ENCODE measurements around the gene FUT2.

The FUT2 gene

DNA sequence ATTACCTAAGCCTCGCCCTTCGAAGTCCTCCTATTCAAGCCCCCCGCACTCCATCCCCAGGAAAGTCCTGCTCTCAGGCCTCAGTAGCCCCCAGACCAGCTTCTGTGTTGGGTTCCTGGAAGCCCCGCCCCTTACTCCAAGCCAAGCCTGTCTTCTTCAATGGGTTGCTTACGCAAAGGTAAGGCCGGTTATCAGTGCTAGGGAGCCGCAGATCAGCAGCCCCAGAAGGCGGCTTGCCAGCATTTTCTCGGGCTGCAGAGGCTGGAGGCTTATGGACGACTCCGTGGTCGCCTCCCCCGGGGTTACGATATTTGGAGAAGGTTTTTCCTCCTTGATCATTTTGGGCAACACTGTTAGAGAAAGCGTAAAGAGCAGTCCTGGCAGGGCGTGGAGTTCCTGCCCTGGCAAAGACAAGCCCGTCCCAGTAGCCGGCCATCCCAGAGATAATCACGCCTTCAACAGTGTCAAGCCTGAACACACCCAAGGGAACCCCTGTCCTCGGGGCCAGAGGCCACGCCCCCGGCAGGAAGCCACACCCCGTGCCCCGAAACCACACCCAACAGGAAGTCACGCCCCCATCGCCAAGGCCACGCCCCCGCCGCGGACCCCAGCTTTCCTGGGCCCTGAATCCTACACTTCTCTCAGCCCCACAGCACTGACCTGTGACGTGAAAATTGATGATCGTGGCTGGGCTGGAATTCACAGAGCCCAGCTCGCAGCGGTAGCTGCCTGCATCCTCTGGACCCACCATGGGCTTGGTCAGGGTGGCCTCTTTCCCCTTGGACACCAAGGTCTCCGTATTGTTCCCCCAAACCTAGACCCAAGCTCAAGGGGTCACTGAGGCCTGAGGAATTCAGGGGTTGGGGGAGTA lies 45.6 kb downstream of the FUT2 start:
- peak overlapping the region in 18 of 21 experiments; percentile 34 to 86 (median 66) for H3K27ac ChIP-seq

DNA sequence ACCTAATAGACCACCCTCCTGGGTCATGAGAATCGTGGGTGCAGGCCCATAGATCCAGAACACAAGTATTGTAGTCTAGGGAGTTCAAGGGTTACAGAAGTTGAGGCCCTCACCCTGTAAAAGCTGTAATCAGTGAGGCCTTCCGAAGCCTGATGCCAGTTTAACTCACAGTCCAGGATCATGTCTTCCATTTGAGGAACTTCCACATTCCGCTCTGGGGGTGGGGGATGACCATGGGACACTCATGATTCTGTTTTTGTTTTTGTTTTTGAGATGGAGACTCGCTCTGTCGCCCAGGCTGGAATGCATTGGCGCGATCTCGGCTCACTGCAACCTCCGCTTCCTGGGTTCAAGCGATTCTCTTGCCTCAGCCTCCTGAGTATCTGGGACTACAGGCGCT lies 46.3 kb downstream of the FUT2 start:
- Histone ChIP-seq H3K4me3 (no peak overlapping the region), H3K27ac (peak overlapping the region in 8 of 21 experiments; percentile 18 to 86 (median 68))

More for the DNA sequence above, 45.6 kb downstream of the FUT2 start:
- H3K4me3 ChIP-seq, result peak overlapping the region in 1 of 7 experiments; percentile 11

DNA sequence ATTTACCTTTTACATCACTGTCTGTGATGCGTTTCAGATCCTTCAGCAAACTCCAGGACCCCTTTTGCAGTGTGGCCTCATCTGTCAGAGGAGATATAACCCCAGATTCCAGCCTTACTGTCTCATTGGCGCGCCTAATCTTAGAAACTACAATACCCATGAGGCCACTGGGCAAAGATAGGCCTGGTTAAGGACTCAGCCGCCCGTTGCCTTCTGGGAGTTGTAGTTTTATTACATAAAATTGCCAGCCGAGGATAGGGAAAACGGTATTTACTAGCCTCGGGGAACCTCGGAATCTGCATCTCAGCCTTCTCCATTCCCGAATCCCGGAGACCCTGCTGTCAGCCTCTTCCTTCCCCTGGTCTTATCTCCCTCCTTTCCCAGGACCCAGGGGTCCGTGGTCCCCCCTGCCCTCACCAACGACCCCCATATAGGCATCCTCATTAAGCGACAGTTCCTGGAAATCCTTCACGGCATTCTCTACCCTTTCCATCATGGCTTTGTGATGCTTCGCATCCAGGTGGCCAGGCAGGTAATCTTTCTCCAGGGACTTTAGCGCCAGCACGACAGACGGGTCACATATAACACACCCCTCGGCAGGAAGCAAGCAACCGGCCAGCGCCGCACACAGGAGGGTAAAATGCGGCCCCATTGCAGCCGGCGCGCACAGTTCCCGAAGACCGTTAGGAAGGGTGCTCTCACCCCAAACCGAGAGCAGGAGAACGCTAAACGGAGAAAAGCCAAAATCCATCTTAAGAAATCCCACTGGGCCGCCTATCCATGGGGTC lies 49.6 kb downstream of the FUT2 start:
- Histone ChIP-seq H3K4me3 (no peak overlapping the region), H3K27ac (no peak overlapping the region)

DNA sequence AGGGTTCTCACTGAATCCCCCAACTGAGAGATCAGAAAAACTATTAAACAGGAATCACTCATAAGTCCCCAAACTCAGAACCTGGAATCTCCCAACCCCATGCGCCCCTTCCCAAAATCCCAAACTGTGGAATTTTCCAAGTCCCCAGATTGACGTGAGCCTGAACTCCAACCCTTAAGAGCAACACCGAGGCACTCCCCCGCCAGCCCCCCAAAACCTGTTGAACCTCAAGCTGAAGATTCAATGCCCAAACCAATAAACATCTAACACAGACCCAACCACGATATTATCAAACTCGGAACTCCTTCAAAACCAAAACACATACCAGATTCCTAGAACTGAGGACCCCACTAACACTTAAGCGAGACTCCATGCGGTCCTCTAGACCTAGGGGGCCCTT lies 50.3 kb downstream of the FUT2 start:
- H3K27ac ChIP-seq, result peak overlapping the region in 5 of 21 experiments; percentile 17 to 81 (median 43)
- H3K4me3 ChIP-seq, result no peak overlapping the region

DNA sequence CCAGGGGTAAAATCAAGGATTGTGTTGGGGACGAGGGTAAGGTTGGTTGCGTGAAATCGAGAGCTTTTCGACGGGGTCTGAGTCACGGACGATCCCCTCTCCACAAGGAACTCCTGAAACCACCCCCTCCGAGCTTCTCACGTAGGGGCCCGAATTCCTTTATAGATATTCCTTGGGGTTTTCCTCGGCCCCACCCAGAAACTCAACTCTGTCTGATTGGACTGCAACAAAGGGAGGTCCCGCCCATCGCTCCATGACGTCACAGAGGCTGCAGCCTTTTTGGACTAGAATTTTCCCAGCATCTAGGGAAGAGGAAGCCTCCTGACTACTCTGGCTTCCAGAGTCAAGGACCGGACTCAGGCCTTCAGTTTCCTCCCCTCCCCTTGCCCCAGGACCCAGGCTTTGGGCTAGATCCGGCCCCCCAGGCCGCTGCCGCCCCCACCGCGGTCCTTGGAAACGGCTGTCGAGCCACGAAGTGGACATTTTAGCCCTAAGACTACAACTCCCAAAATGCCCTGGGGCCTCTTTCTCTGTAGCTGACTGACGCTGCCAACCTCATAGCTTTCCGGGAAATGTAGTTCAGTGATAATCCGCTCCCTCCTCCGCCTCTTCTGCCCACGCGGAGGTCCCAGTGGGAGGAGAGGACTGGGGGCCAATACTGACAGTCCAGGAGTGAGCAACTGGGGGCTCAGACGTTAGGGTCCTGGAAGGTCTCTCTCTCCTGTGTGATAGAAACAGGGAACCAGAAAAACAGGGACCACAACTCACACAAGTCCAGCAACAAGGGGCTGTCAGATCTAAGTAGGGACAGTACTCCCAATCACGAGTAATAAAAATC lies 51.2 kb downstream of the FUT2 start, which contains the start of gene IZUMO1:
Gene IZUMO1 (minus strand): TSS at position 172 of the 838 bp plus-strand sequence. CDS start 1,050 bp downstream, outside the sequence.
- peak within 1 kb of the TSS in 18 of 21 experiments; percentile 42 to 81 (median 74) for H3K27ac ChIP-seq
- peak within 1 kb of the TSS in 5 of 7 experiments; percentile 10 to 25 (median 17) for H3K4me3 ChIP-seq

DNA sequence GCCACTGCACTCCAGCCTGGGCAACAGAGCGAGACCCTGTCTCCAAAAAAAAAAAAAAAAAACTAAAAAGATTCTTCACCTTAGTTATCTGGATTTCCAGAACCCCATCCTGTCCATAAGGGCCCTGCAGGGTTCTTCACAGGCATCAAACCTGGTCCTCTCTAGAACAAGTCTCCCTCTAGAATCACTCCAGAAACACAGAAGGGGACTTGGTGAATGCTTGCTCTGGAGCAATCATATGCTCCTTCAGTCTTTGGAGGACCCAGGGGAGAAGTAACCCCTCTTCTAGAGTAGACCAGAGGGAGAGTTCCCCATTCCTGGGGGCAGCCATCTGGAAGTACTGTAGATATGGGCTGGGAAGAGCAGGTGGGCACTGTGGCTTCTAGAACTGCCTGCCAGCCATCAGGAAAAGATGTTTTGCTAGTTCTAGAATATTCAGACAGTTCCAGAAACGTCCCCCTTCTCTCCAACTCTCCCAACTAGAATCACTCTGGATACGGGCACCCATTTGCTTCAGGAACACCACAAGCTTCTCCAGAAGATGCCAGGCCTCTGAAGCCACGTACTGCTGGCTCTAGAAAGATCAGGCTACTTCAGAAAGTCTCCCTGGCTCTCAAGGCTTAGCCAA lies 53.9 kb downstream of the FUT2 start:
- no peak overlapping the region for H3K27ac ChIP-seq
- H3K4me3 ChIP-seq, result no peak overlapping the region

DNA sequence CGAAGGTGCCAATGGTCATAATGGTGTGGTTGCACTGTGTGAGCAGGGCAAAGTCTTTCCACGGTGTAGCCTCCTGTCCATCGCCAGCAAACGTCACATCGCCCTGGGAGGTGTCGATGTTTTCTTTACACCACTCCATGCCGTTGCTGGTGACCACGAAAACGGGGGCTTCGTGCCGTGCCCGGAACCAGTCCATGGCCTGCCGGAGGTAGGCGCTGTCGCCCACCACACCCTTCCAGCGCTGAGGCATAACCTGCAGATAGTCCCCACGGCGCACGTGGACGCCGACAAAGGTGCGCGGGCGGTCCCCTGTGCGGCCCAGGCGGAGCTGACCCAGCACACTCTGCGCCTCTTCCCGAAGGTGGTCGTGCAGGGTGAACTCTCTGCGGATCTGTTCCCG lies 54.6 kb downstream of the FUT2 start:
- Histone ChIP-seq H3K27ac (no peak overlapping the region), H3K4me3 (no peak overlapping the region)

DNA sequence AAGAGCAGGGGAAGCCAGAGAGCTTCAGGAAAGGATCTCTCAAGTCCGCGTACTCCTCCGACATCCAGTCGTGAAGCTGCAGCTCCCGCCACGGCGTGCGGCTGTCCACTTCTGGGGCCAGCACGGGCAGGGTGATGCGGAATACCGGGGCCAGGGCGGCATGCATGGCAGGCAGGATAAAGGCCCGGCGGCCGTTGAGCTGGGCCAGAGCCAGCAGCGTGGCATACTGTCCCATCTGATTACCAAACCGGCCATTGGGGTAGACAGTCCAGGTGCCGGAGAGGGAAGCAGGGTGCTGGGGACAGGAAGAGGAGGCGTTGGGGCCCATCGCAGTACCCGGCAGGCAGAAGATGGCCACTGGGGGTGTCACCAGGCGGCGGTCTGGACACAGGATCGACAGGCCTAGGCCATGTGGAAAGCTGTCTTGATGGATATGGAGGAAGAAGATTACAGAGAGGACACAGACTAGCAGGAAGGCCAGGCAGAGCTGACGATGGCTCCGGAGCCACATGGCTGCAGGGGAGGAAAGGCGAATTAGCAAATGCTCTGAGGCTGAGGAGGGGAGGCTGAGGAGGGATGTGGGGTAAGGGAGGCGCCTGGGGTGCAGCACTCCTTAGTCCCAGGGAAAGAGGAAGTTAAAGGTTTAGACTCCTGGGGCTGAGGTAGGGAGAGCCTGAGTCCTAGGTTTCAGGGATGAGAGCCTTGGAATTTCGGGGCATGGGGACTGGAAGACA lies 55.2 kb downstream of the FUT2 start:
- Histone ChIP-seq H3K4me3 (peak overlapping the region in 2 of 7 experiments; percentile 52 to 54), H3K27ac (no peak overlapping the region)

DNA sequence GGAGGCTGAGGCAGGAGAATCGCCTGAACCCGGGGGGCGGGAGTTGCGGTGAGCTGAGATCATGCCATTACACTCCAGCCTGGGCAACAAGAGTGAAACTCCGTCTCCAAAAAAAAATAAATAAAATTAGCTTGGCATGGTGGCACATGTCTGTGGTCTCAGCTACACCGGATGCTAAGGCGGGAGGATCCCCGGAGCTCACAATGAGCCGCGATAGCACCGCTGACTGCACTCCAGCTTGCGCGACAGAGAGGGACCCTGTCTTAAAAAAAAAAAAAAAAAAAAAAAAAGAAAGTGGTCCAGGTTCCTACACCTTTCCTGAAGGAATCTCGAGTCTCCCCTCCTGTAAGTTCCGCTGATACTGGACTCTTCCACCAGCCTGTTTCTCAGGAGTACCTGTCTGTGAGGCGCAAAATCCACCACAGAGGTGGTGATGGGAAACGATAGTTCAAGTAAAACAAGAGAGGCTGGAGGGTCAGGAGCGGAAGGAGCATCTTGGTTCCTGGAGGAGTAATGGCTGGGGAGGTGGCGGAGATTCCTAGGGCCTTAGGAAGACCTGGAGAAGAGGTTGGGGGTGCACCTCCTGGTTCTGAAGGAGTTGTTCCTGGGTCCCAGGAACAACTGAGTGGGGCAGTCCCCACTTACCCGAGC lies 56.2 kb downstream of the FUT2 start:
- H3K27ac ChIP-seq, result peak overlapping the region in 17 of 21 experiments; percentile 1 to 79 (median 60)
- peak overlapping the region; percentile 35 to 54 (median 44) for H3K4me3 ChIP-seq

DNA sequence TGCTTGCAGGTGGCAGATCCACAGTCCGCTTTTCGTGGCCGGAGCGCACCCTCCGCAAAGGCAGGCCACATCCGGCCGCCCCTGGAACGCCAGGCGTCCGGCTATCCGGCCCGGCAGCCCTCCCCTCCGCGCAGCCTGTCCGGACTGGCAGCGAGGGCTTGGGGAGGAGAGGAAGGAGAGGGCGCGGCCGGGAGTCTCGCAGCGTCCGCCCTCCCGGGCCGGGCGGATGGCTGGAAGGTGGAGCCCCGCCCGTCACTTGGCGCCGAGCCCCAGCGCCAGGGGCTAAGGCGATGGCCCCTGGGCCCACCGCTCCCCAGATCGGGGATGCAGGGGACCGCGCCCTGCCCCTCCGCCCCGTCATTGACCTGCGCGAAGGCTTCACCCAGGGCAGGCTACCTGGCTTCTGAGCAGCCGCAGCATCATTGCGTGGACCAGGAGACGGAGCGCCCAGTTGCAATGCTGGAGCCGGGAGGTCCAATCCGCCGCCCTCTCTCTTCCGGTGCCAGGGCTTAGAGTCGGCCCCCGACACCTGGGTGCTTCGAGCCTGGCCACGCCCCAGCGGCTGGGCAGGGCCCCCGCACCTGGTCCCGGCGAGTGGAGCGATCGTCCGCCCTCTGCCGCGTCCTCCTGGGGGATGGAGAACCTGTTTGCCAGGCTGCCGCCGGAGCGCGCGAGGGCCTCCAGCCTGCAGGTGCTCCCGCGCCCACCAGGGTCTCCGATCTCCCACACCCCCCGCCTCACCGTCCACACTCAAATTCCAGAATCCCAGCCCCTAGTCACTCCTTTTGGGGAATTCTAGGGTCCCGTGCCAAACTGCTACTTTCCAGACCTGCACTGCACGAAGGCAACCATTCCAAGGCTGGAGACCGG lies 57.0 kb downstream of the FUT2 start, which contains the start of gene FUT1:
Gene FUT1 (minus strand): TSS at position 146 of the 870 bp plus-strand sequence. CDS start 1,360 bp downstream, outside the sequence.
- Histone ChIP-seq H3K4me3 (peak within 1 kb of the TSS; percentile 35 to 54 (median 44)), H3K27ac (peak within 1 kb of the TSS in 18 of 21 experiments; percentile 1 to 79 (median 59))

DNA sequence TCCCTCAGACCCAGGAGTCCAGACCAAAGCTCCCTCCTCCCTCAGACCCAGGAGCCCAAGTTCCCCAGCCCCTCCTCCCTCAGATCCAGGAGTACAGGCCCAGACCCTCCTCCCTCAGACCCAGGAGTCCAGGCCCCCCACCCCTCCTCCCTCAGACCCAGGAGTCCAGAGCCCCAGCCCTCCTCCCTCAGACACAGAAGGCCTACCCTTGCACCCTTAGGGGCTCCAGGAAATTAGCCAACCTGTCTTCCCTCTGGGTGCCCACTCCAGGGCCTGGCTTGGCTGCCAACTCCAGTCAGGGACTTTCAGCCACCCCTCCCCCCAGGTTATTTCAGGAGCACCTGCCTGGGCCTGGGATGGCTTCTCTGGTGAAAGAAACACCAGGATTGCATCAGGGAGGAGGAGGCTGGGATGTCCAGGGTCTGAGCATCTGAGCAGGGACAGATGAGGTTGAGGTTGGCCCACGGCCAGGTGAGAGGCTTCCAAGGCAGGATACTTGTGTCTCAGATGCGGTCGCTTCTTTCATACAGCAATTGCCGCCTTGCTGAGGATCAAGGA lies 59.4 kb downstream of the FUT2 start, which contains the start of gene FGF21:
Gene FGF21 (plus strand): TSS at position 441 of the 558 bp plus-strand sequence. CDS start 713 bp downstream, outside the sequence.
- H3K4me3 ChIP-seq, result no peak within 1 kb of the TSS
- no peak within 1 kb of the TSS for H3K27ac ChIP-seq

Data from skin epidermis (tissue), 12 donors.